ENCODE results near the gene KCNH3.

GRCh38 chr12:49489154-49489553, 49.7 kb upstream of the KCNH3 start:
- TF ChIP-seq POLR2A (IDR thresholded peaks at IDR 0.05) (no peak), CTCF (IDR thresholded peaks at IDR 0.05) (no peak)

Measured in Peyer's patch (tissue), 4 donors.